Mesenchymal stem cell (in vitro differentiated cells and primary cell): ENCODE measurements around the gene SCYGR4.

Experiments used
- DNase-seq: peaks from one replicate; pipeline ENCODE4 v3.0.0-alpha.2; 2013
- H2AFZ ChIP-seq: one replicate; pipeline ENCODE4 v1.6.1; 2013; ENCODE audit warnings: low read depth, mild to moderate bottlenecking, control low read depth, inconsistent platforms, low read length, moderate library complexity
- H2AK5ac ChIP-seq: 2 replicates; pipeline ENCODE4 v1.6.1; 2013; ENCODE audit warnings: low read length, moderate library complexity, mild to moderate bottlenecking, inconsistent platforms; ENCODE audit not compliant: severe bottlenecking
- H2BK120ac ChIP-seq: one replicate; pipeline ENCODE4 v1.6.1; 2013; ENCODE audit warnings: low read depth, mild to moderate bottlenecking, inconsistent platforms, low read length, moderate library complexity
- H2BK12ac ChIP-seq, 2 experiments: one replicate each; pipeline ENCODE4 v1.6.1; 2013; ENCODE audit warnings: inconsistent platforms in 2 of 2, low read length in 2 of 2, mild to moderate bottlenecking in 2 of 2, moderate library complexity in 2 of 2, control low read depth in 1 of 2
- H2BK15ac ChIP-seq: one replicate; pipeline ENCODE4 v1.6.1; 2013; ENCODE audit warnings: mild to moderate bottlenecking, low read depth, inconsistent platforms; ENCODE audit not compliant: poor library complexity, severe bottlenecking
- H2BK5ac ChIP-seq: 2 replicates; pipeline ENCODE4 v1.6.1; 2013; ENCODE audit warnings: low read depth, mild to moderate bottlenecking, low read length, control low read depth, inconsistent platforms; ENCODE audit not compliant: poor library complexity, severe bottlenecking
- H3K14ac ChIP-seq, 2 experiments: one replicate each; pipeline ENCODE4 v1.6.1; 2013; ENCODE audit warnings: inconsistent platforms in 2 of 2, low read length in 2 of 2, control low read depth in 1 of 2, mild to moderate bottlenecking in 1 of 2, moderate library complexity in 1 of 2
- H3K18ac ChIP-seq, 2 experiments: one replicate each; pipeline ENCODE4 v1.6.1; 2013; ENCODE audit warnings: inconsistent platforms in 2 of 2, low read length in 2 of 2, control low read depth in 1 of 2, low read depth in 1 of 2, mild to moderate bottlenecking in 1 of 2
- H3K23ac ChIP-seq, 2 experiments: one replicate each; pipeline ENCODE4 v1.6.1; 2013; ENCODE audit warnings: inconsistent platforms in 2 of 2, low read length in 2 of 2, mild to moderate bottlenecking in 2 of 2, moderate library complexity in 2 of 2, control low read depth in 1 of 2
- H3K27ac ChIP-seq: 2 replicates; pipeline ENCODE4 v1.5.1; 2013; ENCODE audit warnings: mild to moderate bottlenecking, moderate library complexity, low read length, control low read depth, inconsistent platforms; ENCODE audit not compliant: poor library complexity, severe bottlenecking
- H3K27me3 ChIP-seq, 2 experiments: 2 replicates each; pipeline versions ENCODE4 v1.6.1 to v1.7.0; 2013; ENCODE audit warnings: low read length in 2 of 2, mild to moderate bottlenecking in 2 of 2, moderate library complexity in 2 of 2, control low read depth in 1 of 2, inconsistent platforms in 1 of 2; ENCODE audit not compliant: control insufficient read depth in 1 of 2, insufficient read depth in 1 of 2
- H3K36me3 ChIP-seq, 2 experiments: 2 replicates each; pipeline versions ENCODE4 v1.6.1 to v1.7.0; 2013; ENCODE audit warnings: low read length in 2 of 2, control low read depth in 1 of 2, inconsistent platforms in 1 of 2, low read depth in 1 of 2, mild to moderate bottlenecking in 1 of 2; ENCODE audit not compliant: insufficient read depth in 2 of 2, control insufficient read depth in 1 of 2
- H3K4ac ChIP-seq, 2 experiments: one replicate each; pipeline ENCODE4 v1.6.1; 2013; ENCODE audit warnings: inconsistent platforms in 2 of 2, low read length in 2 of 2, mild to moderate bottlenecking in 2 of 2, moderate library complexity in 2 of 2, control low read depth in 1 of 2, low read depth in 1 of 2
- H3K4me1 ChIP-seq: 2 replicates; pipeline ENCODE4 v1.6.1; 2013; ENCODE audit warnings: low read depth, low read length, control low read depth; ENCODE audit not compliant: control insufficient read depth, insufficient read depth
- H3K4me2 ChIP-seq: 2 replicates; pipeline ENCODE4 v1.6.1; 2013; ENCODE audit warnings: low read length, mild to moderate bottlenecking, inconsistent platforms; ENCODE audit not compliant: poor library complexity, severe bottlenecking
- H3K4me3 ChIP-seq, 2 experiments: 2 replicates each; pipeline versions ENCODE4 v1.5.1 to v1.7.0; 2013; ENCODE audit warnings: low read length in 2 of 2, mild to moderate bottlenecking in 2 of 2, control low read depth in 1 of 2, low read depth in 1 of 2; ENCODE audit not compliant: insufficient read depth in 1 of 2
- H3K79me1 ChIP-seq: replicated peaks from 2 replicates; pipeline ENCODE4 v1.6.1; 2013; ENCODE audit warnings: mild to moderate bottlenecking, control low read depth, low read length, inconsistent platforms; ENCODE audit not compliant: poor library complexity, severe bottlenecking
- H3K9ac ChIP-seq: 2 replicates; pipeline ENCODE4 v1.7.0; 2013; ENCODE audit warnings: mild to moderate bottlenecking, low read length, moderate library complexity
- H3K9me3 ChIP-seq: 2 replicates; pipeline ENCODE4 v1.7.0; 2013; ENCODE audit warnings: mild to moderate bottlenecking, low read length; ENCODE audit not compliant: control insufficient read depth
- H4K8ac ChIP-seq: one replicate; pipeline ENCODE4 v1.6.1; 2013; ENCODE audit warnings: inconsistent platforms, mild to moderate bottlenecking, low read length, moderate library complexity
- H4K91ac ChIP-seq: one replicate; pipeline ENCODE4 v1.6.1; 2013; ENCODE audit warnings: mild to moderate bottlenecking, low read length, inconsistent platforms
- WGBS: methylation state at CpG from one replicate; pipeline ENCODE4 v1.1.7; 2013; ENCODE audit warnings: mixed read lengths; 5-methylcytosine and 5-hydroxymethylcytosine counted together

Gene SCYGR4

DNA sequence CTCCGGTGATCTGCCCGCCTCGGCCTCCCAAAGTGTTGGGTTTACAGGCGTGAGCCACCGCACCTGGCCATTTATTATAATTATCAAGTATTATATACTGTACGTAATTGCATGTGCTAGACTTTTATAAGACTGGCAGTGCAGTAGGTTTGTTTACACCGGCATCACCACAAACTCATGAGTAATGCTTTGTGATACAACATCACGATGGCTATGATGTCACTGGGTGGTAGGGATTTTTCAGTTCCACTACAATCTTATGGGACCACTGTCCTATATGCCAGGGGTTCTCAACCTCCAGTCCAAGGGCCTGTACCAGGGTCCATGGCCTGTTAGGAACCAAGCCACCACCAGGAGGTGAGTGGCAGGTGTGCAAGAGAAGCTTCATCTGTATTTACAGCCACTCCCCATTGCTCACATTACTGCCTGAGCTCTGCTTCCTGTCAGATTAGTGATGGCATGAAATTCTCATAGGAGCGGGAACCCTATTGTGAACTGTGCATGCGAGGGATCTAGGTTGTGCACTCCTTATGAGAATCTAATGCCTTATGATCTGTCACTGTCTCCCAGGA lies 9.4 kb downstream of the SCYGR4 start:
- Histone ChIP-seq H3K4me1 (no peaks in the 10 kb centered on the region), H3K79me1 (no peaks in the 10 kb centered on the region), H2AK5ac (no peak overlapping the region), H3K14ac (no peak overlapping the region), H3K27ac (no peak overlapping the region), H3K9me3 (peaks cover 8% of the 10 kb centered on the region), H3K4ac (no peak overlapping the region), H2BK12ac (no peak overlapping the region), H3K36me3 (no peaks in the 10 kb centered on the region), H3K27me3 (no peaks in the 10 kb centered on the region), H3K23ac (no peak overlapping the region), H2BK15ac (no peak overlapping the region), H3K9ac (no peak overlapping the region), H3K4me2 (no peak overlapping the region), H2AFZ (no peak overlapping the region), H2BK5ac (no peak overlapping the region), H3K4me3 (no peak overlapping the region), H4K91ac (no peak overlapping the region), H3K18ac (no peak overlapping the region), H2BK120ac (no peak overlapping the region), H4K8ac (no peak overlapping the region)
- WGBS = 96% methylated on average over 8 of the region's 10 CpGs
- DNase-seq = peak; percentile 36

GRCh38 chr2:227627769-227628168 lies 10.5 kb downstream of the SCYGR4 start:
- Histone ChIP-seq H4K91ac (no peak overlapping the region), H3K27ac (no peak overlapping the region), H3K4me1 (no peaks in the 10 kb centered on the region), H2BK15ac (no peak overlapping the region), H2BK5ac (no peak overlapping the region), H3K27me3 (no peaks in the 10 kb centered on the region), H3K36me3 (no peaks in the 10 kb centered on the region), H2BK120ac (no peak overlapping the region), H3K18ac (no peak overlapping the region), H3K4ac (no peak overlapping the region), H4K8ac (no peak overlapping the region), H3K23ac (no peak overlapping the region), H3K14ac (no peak overlapping the region), H3K4me3 (no peak overlapping the region), H3K9ac (no peak overlapping the region), H2AK5ac (no peak overlapping the region), H2AFZ (no peak overlapping the region), H2BK12ac (no peak overlapping the region), H3K79me1 (no peaks in the 10 kb centered on the region), H3K9me3 (peaks cover 2% of the 10 kb centered on the region), H3K4me2 (no peak overlapping the region)
- DNase-seq = no peak
- 93% methylated on average over 2 of the region's 3 CpGs for WGBS

DNA sequence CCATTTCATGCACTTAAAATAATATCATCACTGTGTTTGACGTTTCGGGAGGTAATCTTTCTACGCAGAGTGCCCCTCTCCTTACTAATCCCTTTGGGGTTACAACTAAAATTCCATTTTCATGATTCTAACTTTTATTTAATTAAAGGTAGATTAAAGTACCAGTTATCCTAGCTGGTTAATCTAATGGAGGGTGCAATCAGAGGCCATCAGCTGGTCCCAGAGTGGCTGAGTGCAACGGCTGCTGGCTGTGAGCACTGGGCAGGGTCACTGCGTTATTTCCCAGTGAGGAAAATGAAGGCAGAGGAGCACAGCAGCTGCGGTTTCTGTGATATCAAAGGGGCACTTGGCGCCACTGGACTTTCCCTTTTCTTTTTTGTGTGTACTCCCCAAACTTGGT lies 12.1 kb downstream of the SCYGR4 start:
- H3K23ac ChIP-seq = no peak overlapping the region
- no peak overlapping the region for H2BK12ac ChIP-seq
- H2BK15ac ChIP-seq = no peak overlapping the region
- no peak overlapping the region for H3K27ac ChIP-seq
- no peak overlapping the region for H3K14ac ChIP-seq
- H4K91ac ChIP-seq = no peak overlapping the region
- H3K79me1 ChIP-seq = no peaks in the 10 kb centered on the region
- no peak overlapping the region for H3K9ac ChIP-seq
- no peaks in the 10 kb centered on the region for H3K9me3 ChIP-seq
- H3K4me2 ChIP-seq = no peak overlapping the region
- H2AK5ac ChIP-seq = no peak overlapping the region
- H4K8ac ChIP-seq = no peak overlapping the region
- no peaks in the 10 kb centered on the region for H3K4me1 ChIP-seq
- H2BK5ac ChIP-seq = no peak overlapping the region
- no peak overlapping the region for H2BK120ac ChIP-seq
- no peaks in the 10 kb centered on the region for H3K27me3 ChIP-seq
- DNase-seq = no peak
- H2AFZ ChIP-seq = no peak overlapping the region
- H3K4me3 ChIP-seq = no peak overlapping the region
- no peaks in the 10 kb centered on the region for H3K36me3 ChIP-seq
- WGBS = 89% methylated on average over 7 of the region's 7 CpGs
- no peak overlapping the region for H3K4ac ChIP-seq
- no peak overlapping the region for H3K18ac ChIP-seq

DNA sequence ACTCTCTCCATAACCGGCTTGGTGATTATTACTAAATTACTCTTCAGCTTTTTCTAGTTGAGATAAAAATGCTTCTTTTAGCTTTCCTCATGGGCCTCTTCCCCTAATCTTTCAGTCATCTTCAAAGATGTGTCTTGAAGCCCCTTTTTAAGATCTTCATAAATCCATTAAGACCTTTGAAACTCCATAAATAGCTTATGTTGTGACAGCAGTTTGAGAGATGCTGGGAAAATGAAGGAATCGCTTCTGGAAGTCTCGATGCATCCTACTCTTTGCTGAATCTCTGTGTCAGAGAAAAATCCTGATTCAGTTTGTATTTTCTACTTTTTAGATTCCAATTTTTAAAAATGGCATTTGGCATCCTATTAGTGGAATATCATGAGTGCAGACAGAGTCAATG lies 13.0 kb downstream of the SCYGR4 start:
- Histone ChIP-seq H2BK120ac (no peak overlapping the region), H3K4me3 (no peak overlapping the region), H3K4ac (no peak overlapping the region), H3K14ac (no peak overlapping the region), H4K8ac (no peak overlapping the region), H4K91ac (no peak overlapping the region), H3K18ac (no peak overlapping the region), H3K9me3 (no peaks in the 10 kb centered on the region), H3K27me3 (no peaks in the 10 kb centered on the region), H3K23ac (no peak overlapping the region), H3K36me3 (no peaks in the 10 kb centered on the region), H2BK12ac (no peak overlapping the region), H2AK5ac (no peak overlapping the region), H3K9ac (no peak overlapping the region), H3K79me1 (no peaks in the 10 kb centered on the region), H2BK15ac (no peak overlapping the region), H2BK5ac (no peak overlapping the region), H2AFZ (no peak overlapping the region), H3K4me2 (no peak overlapping the region), H3K27ac (no peak overlapping the region), H3K4me1 (no peaks in the 10 kb centered on the region)
- WGBS = 100% methylated on average over 3 of the region's 3 CpGs
- no peak for DNase-seq
